Coronary artery (tissue), 2 donors: ENCODE measurements around the gene F8.
"Not testable (repeated sequence)": the region's sequence is repeated elsewhere in the genome, so short reads cannot be mapped to it uniquely, and the experiment has no call there.

Source experiments
- DNase-seq: peaks from one replicate; pipeline ENCODE4 v3.0.0-alpha.2; 2017; ENCODE audit warnings: low spot score
- H3K27ac ChIP-seq, 2 donors: fragments of 200-600 bp; sonication (generic); one replicate each; pipeline ENCODE4 v1.5.1; 2016 to 2019
- H3K4me3 ChIP-seq: fragments of 200-600 bp; sonication (generic); 2 replicates; pipeline ENCODE4 v1.5.1; 2016; ENCODE audit warnings: mild to moderate bottlenecking, moderate library complexity
- TF ChIP-seq, protein P1 (sequence below): fragments of 200-600 bp; sonication (generic); IDR thresholded peaks from one replicate; pipeline ENCODE4 v1.5.1; 2019; ENCODE audit warnings: antibody characterized with exemption

Gene F8

DNA sequence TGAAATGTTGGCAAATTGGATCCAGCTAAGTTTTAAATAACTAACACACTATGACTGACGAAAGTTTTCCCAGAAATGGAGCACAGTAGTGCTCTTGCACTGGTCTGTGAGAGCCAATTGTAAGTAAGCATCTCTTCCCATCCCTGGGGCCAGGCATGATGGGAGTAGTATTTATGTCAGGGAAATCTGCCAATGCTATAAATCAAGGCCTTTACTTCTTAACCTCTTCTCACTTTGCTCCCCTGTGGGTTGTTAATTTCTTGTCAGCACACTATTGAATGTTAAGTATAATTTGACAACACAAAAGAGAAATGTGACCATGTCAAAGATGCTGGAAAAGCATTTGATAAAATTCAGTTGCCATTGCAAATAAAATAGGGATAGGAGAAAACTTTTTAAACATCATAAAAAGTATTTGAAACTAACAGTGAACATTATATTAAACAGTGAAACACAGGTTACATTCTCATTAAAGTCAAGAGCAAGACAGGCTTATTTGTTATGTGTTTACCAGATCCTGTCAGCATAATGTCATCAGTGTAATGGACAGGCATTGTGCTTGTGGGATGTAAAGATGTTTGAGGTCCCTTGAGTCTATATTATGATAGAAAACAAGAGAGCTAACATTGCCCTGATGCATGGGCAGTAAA, 131.4 kb downstream of the F8 start:
- TF ChIP-seq, protein P1, sequence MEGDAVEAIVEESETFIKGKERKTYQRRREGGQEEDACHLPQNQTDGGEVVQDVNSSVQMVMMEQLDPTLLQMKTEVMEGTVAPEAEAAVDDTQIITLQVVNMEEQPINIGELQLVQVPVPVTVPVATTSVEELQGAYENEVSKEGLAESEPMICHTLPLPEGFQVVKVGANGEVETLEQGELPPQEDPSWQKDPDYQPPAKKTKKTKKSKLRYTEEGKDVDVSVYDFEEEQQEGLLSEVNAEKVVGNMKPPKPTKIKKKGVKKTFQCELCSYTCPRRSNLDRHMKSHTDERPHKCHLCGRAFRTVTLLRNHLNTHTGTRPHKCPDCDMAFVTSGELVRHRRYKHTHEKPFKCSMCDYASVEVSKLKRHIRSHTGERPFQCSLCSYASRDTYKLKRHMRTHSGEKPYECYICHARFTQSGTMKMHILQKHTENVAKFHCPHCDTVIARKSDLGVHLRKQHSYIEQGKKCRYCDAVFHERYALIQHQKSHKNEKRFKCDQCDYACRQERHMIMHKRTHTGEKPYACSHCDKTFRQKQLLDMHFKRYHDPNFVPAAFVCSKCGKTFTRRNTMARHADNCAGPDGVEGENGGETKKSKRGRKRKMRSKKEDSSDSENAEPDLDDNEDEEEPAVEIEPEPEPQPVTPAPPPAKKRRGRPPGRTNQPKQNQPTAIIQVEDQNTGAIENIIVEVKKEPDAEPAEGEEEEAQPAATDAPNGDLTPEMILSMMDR = no peak
- Histone ChIP-seq H3K4me3 (no peak overlapping the region), H3K27ac (no peak overlapping the region)
- DNase-seq = no peak

DNA sequence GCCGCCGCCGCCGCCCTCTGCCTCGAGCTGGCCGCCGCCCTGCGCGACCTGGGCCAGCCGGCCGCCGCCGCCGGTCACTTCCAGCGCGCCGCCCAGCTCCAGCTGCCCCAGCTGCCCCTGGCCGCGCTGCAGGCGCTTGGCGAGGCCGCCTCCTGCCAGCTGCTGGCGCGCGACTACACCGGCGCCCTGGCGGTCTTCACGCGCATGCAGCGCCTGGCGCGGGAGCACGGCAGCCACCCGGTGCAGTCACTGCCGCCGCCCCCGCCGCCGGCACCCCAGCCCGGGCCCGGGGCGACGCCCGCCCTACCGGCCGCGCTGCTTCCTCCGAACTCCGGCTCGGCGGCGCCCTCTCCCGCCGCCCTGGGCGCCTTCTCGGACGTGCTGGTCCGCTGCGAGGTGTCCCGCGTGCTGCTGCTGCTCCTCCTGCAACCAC, 135.7 kb downstream of the F8 start:
- H3K4me3 ChIP-seq, DNase-seq, H3K27ac ChIP-seq: not testable (repeated sequence)

DNA sequence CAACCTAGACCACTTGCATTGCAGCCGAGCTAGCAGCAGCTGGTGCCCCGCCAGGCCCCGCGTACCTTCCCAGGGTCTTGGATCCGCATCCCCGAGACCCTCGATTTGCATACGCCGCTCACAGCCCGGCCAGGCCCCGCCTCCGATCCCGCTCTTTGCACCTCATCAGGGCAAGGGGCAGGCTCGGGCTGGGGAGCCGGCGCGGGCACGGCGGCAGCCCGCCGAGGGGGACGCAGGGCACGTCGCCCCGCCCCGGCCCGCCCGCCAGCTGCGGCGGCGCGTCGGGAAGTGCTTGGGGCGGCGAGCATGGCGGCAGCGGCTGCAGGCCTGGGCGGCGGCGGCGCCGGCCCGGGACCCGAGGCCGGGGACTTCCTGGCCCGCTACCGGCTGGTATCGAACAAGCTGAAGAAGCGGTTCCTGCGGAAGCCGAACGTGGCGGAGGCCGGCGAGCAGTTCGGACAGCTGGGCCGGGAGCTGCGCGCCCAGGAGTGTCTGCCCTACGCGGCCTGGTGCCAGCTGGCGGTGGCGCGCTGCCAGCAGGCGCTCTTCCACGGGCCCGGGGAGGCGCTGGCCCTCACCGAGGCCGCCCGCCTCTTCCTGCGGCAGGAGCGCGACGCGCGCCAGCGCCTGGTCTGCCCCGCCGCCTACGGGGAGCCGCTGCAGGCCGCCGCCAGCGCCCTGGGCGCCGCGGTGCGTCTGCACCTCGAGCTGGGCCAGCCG, 136.3 kb downstream of the F8 start, which contains the start of gene F8A1:
Gene F8A1, plus strand, starts transcription at position 287 of the 720 bp plus-strand sequence. Its CDS starts 20 bp downstream, at position 307.
- H3K4me3 ChIP-seq, H3K27ac ChIP-seq, DNase-seq: not testable (repeated sequence)

DNA sequence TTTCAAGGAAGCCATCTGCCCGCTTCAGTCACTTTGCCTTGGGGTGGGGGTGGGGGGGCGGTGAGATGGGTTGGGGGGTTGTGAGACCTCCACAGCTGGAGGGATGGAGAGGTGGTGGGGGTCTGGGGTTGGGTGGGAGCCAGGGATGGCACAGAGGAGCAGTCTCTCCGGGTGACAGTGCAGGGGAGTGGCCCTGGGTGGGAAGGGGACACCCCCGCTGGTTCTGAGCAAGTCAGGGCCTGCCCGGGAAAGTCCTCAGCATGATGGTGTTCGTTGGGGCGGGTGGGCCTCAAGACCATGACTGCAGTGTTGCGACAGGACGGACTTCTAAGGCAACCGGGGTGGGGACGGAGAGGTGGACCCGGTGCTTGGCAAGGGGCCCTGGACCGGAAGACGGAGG, 137.0 kb downstream of the F8 start:
- not testable (repeated sequence) for H3K4me3 ChIP-seq, H3K27ac ChIP-seq, DNase-seq

- DNase-seq, H3K4me3 ChIP-seq, H3K27ac ChIP-seq: not testable (repeated sequence)
Observed at GRCh38 chrX:154885057-154885456, 137.5 kb downstream of the F8 start.

DNA sequence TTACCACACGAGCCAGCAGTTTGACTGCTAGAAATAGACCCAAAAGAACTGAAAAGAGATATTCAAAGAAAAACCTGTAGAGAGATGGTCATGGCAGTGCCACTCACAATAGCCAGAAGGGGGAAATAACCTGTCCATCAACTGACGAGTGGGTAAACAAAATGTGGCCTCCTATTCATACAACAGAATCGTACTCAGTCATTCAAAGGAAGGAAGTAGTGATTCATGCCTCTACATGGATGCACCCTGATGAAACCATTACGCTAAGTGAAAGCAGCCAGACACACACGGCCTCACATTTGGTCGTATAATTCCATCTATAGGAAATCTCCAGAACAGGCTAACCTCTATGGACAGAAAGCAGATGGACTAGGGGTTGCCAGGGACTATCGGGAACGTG, 138.5 kb downstream of the F8 start:
- not testable (repeated sequence) for H3K27ac ChIP-seq, DNase-seq, H3K4me3 ChIP-seq

DNA sequence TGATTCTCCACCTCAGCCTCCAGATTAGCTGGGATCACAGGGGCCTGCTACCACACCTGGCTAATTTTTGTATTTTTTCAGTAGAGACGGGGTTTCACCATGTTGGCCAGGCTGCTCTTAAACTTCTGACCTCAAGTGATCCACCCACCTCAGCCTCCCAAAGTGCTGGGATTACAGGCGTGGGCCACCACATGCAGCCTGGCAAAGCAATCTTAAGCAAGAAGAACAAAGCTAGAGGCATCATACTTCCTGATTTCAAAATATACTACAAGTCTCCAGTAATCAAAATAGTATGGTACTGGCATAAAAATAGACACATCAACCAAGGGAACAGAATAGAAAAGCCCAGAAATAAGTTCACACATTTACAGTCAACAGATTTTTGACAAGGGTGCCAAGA, 149.2 kb downstream of the F8 start:
- H3K4me3 ChIP-seq = no peak overlapping the region
- no peak for DNase-seq
- H3K27ac ChIP-seq = no peak overlapping the region
- TF ChIP-seq, protein P1 = no peak

DNA sequence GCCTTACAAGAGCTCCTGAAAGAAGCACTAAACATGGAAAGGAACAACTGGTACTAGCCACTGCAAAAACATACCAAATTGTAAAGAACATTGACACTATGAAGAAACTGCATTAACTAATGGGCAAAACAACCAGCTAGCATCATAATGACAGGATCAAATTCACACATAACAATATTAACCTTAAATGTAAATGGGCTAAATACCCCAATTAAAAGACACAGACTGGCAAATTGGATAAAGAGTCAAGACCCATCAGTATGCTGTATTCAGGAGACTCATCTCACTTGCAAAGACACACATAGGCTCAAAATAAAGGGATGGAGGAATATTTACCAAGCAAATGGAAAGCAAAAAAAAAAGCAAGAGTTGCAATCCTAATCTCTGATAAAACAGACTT, 154.0 kb downstream of the F8 start:
- not testable (repeated sequence) for H3K4me3 ChIP-seq, DNase-seq, H3K27ac ChIP-seq

DNA sequence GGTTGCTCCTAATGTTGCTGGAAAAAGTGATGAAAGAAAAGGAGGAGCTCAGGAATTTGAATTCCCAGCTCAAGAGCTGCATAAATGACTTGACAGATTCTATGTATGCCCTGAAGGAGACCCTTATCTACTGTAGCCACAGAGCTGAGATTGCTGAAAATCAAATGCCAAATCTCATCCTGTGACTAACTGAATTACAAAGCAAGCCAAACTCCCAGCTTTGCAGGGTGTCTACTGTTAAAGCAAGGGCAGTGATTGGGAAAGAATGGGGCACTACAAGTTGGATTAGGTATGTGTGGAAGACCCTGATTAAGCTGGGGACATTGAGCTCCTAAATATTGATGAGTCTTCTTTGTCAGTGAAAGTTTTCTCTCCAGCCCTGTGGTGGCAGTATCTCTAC, 167.3 kb downstream of the F8 start:
- TF ChIP-seq, protein P1 = no peak
- Histone ChIP-seq H3K4me3 (no peak overlapping the region), H3K27ac (no peak overlapping the region)
- DNase-seq = no peak

- TF ChIP-seq, protein P1 = no peak
- no peak for DNase-seq
- H3K27ac ChIP-seq = no peak overlapping the region
Observed at GRCh38 chrX:154850957-154851611, 171.4 kb downstream of the F8 start.

More at GRCh38 chrX:154850957-154851611, 171.4 kb downstream of the F8 start:
- H3K4me3 ChIP-seq = no peak overlapping the region
